ENCODE measurements around the gene HIGD1A. TPM values are rescaled to one million over a fixed set of nuclear protein-coding genes. Genes with fewer than 3 reads are reported as not detected.

HIGD1A gene
- total RNA-seq (100 to 1,000 TPM in 2 of 5 donors, 10 to 100 TPM in 3; 62.0 to 313 (median 98.8) TPM), polyA plus RNA-seq (100 to 1,000 TPM; 202 to 413 (median 311) TPM)
- long read RNA-seq, donor 1, transcript HIGD1A-201 (4 exons, 1,373 nt), result major isoform, 25 of 26 reads
- long read RNA-seq, donor 1, partial matches to known transcripts, result 0 of 26 reads
- long read RNA-seq, donor 1, other reads (novel, unspliced or antisense), result 0 of 26 reads
- long read RNA-seq, donor 2, transcript HIGD1A-201 (4 exons, 1,373 nt), result major isoform, 41 of 71 reads
- long read RNA-seq, donor 2, partial matches to known transcripts, result 26 of 71 reads
- long read RNA-seq, donor 2, other reads (novel, unspliced or antisense), result 0 of 71 reads
- long read RNA-seq, donor 3, transcript HIGD1A-201 (4 exons, 1,373 nt), result major isoform, 40 of 43 reads
- long read RNA-seq, donor 3, partial matches to known transcripts, result 0 of 43 reads
- long read RNA-seq, donor 3, other reads (novel, unspliced or antisense), result 0 of 43 reads
- long read RNA-seq, donor 4, partial matches to known transcripts, result 0 of 3 reads
- long read RNA-seq, donor 4, other reads (novel, unspliced or antisense), result 0 of 3 reads
- long read RNA-seq, donor 5, transcript HIGD1A-201 (4 exons, 1,373 nt), result major isoform, 40 of 41 reads
- long read RNA-seq, donor 5, partial matches to known transcripts, result 0 of 41 reads
- long read RNA-seq, donor 5, other reads (novel, unspliced or antisense), result 0 of 41 reads
- long read RNA-seq, donor 6, result 0 reads
- long read RNA-seq, donor 7, transcript HIGD1A-201 (4 exons, 1,373 nt), result major isoform, 70 of 75 reads
- long read RNA-seq, donor 7, partial matches to known transcripts, result 0 of 75 reads
- long read RNA-seq, donor 7, other reads (novel, unspliced or antisense), result 0 of 75 reads
- long read RNA-seq, donor 8, transcript HIGD1A-201 (4 exons, 1,373 nt), result major isoform, 46 of 46 reads
- long read RNA-seq, donor 8, partial matches to known transcripts, result 0 of 46 reads
- long read RNA-seq, donor 8, other reads (novel, unspliced or antisense), result 0 of 46 reads
- long read RNA-seq, donor 9, transcript HIGD1A-201 (4 exons, 1,373 nt), result major isoform, 40 of 43 reads
- long read RNA-seq, donor 9, partial matches to known transcripts, result 0 of 43 reads
- long read RNA-seq, donor 9, other reads (novel, unspliced or antisense), result 0 of 43 reads
- long read RNA-seq, donor 10, transcript HIGD1A-201 (4 exons, 1,373 nt), result major isoform, 25 of 29 reads
- long read RNA-seq, donor 10, partial matches to known transcripts, result 0 of 29 reads
- long read RNA-seq, donor 10, other reads (novel, unspliced or antisense), result 0 of 29 reads

DNA sequence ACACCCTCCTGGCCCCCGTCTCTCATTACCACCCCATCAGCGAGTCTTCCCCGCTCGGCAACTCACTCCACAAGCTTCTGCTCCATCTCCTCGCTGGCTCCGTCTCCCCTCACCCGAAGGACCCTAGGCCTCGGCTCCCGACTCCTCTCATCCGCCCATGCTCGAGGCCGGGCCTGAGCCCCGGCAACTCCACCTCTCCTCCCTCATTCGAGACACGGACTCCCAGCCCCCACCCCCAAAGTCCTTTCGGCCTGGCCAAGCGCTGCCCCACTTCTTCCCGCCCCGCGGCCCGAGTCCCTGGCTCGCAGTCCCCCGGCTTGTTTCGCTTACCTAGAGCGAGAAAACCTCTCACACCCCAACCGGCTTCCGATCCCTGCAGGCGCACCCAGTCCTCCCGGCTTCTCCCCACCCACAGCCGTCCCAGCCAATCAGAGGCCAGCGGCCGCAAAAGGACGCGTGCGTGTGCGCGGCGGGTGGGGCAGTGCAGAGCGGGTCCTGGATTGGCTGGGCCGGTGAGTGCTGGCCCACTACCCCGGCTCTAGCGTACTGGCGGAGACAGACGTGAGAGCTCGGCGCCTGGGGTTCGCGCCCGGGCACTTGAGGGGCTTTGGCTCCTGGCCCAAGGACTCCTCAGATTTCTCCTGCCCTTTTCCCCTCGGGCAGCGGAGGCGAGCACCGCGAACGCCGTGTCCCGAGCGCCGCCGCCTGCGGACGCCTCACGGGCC is at the start of gene HIGD1A:
HIGD1A (minus strand) TSS at position 385 of the 725 bp plus-strand sequence. CDS start 10,237 bp downstream, outside the sequence.
- DNase-seq, result peak; percentile 97 to 99
- Histone ChIP-seq H3K9me3 (no peaks in the 10 kb centered on the region), H3K36me3 (no peaks in the 10 kb centered on the region), H3K27me3 (no peaks in the 10 kb centered on the region), H3K27ac (peak within 1 kb of the TSS; percentile 96 to 100 (median 98)), H3K4me1 (peaks cover 28 to 54% (median 43%) of the 10 kb centered on the region in 4 donors), H3K4me3 (peak within 1 kb of the TSS; percentile 69 to 79 (median 72))
- 0 to 1% (median 1%) methylated on average over 42 to 63 of the region's 63 CpGs for WGBS, 5 donors
- TF ChIP-seq POLR2AphosphoS5 (IDR thresholded peaks at IDR 0.05) (peak; percentile 98), POLR2A (IDR thresholded peaks at IDR 0.05) (peak in 2 of 4 donors; percentile 96 to 98), EP300 (IDR thresholded peaks at IDR 0.05) (no peak)
- TF ChIP-seq, protein P1, sequence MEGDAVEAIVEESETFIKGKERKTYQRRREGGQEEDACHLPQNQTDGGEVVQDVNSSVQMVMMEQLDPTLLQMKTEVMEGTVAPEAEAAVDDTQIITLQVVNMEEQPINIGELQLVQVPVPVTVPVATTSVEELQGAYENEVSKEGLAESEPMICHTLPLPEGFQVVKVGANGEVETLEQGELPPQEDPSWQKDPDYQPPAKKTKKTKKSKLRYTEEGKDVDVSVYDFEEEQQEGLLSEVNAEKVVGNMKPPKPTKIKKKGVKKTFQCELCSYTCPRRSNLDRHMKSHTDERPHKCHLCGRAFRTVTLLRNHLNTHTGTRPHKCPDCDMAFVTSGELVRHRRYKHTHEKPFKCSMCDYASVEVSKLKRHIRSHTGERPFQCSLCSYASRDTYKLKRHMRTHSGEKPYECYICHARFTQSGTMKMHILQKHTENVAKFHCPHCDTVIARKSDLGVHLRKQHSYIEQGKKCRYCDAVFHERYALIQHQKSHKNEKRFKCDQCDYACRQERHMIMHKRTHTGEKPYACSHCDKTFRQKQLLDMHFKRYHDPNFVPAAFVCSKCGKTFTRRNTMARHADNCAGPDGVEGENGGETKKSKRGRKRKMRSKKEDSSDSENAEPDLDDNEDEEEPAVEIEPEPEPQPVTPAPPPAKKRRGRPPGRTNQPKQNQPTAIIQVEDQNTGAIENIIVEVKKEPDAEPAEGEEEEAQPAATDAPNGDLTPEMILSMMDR (IDR thresholded peaks at IDR 0.05), result no peak
- intact Hi-C loops (cut with DNase I; ENCODE audit: low total_unique reads), result no loop called here

DNA sequence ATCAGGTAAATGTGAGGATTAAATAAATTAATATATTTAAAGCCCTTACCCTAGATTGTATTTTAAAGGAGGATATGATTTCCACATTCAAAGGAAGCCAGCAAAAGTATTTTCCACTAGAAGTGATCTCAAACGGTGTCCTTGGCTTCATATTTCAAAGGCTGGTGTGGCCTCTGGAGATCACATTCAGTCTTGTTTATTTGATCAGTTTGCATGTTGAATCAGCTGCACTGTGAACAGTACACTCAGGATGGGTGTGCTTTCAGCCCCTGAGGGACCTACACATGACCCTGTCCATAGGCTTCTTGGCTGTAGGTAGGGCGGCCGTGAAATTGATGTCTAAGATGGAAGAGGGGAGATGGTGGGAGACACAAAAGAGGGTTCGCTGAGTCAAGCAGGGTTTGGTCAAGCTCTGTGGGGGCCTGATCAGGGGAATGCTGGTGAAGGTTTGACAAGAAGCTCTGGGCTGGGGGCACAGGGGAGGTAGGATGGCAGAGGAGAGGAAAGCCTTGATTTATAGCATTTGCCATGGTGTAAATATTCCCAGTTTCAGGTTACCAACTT is 49.5 kb upstream of the HIGD1A start:
- Histone ChIP-seq H3K27ac (no peak overlapping the region), H3K27me3 (no peaks in the 10 kb centered on the region), H3K9me3 (no peaks in the 10 kb centered on the region), H3K36me3 (no peaks in the 10 kb centered on the region), H3K4me3 (no peak overlapping the region), H3K4me1 (peaks cover 0 to 12% (median 0%) of the 10 kb centered on the region in 4 donors)
- 71 to 83% (median 77%) methylated on average over 4 of the region's 4 CpGs for WGBS, 5 donors
- intact Hi-C loops (cut with DNase I; ENCODE audit: low total_unique reads), result no loop called here
- TF ChIP-seq, protein P1 (IDR thresholded peaks at IDR 0.05), result no peak
- TF ChIP-seq POLR2AphosphoS5 (IDR thresholded peaks at IDR 0.05), result no peak
- TF ChIP-seq EP300 (IDR thresholded peaks at IDR 0.05), result no peak
- TF ChIP-seq POLR2A (IDR thresholded peaks at IDR 0.05), result no peak
- no peak for DNase-seq

DNA sequence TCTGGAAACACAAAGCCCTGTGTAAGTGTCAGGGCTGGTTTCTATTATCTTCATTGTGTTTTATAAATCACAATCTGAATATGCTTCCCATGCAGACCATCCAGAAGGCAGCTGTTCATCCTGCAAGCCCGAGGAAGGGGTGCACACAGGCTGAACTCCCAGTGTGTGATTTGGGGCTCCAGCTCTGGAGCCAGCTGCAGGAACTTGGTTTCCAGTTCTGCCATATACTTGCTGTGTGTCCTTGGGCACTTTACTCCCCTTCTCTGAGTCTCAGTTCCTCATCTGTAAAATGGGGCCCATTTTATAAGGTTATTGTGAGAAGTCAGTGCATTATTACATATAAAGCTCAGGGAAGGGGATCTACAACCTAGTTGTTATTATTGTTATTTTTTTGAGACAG is 48.8 kb upstream of the HIGD1A start:
- H3K36me3 ChIP-seq, result no peaks in the 10 kb centered on the region
- intact Hi-C loops (cut with DNase I; ENCODE audit: low total_unique reads), result no loop called here
- H3K27me3 ChIP-seq, result no peaks in the 10 kb centered on the region
- TF ChIP-seq EP300 (IDR thresholded peaks at IDR 0.05), result no peak
- TF ChIP-seq POLR2A (IDR thresholded peaks at IDR 0.05), result no peak
- TF ChIP-seq, protein P1 (IDR thresholded peaks at IDR 0.05), result no peak
- no peak for TF ChIP-seq POLR2AphosphoS5 (IDR thresholded peaks at IDR 0.05)
- DNase-seq, result no peak
- no peaks in the 10 kb centered on the region for H3K9me3 ChIP-seq
- H3K4me3 ChIP-seq, result no peak overlapping the region
- no peak overlapping the region for H3K27ac ChIP-seq
- 79 to 93% (median 88%) methylated on average over 1 of the region's 1 CpG for WGBS, 5 donors
- H3K4me1 ChIP-seq, result peaks cover 0 to 12% (median 0%) of the 10 kb centered on the region in 4 donors
